GM19035 (cell line): Measurements from ENCODE around the gene CCDC107.

Experiments used
- ATAC-seq: cut with Tn5 transposase; IDR thresholded peaks from one replicate; pipeline ENCODE4 v1.9.1; 2021; ENCODE audit not compliant: unreplicated experiment

CCDC107 gene

GRCh38 chr9:35682051-35682450, 24.0 kb downstream of the CCDC107 start:
- ATAC-seq: no peak

DNA sequence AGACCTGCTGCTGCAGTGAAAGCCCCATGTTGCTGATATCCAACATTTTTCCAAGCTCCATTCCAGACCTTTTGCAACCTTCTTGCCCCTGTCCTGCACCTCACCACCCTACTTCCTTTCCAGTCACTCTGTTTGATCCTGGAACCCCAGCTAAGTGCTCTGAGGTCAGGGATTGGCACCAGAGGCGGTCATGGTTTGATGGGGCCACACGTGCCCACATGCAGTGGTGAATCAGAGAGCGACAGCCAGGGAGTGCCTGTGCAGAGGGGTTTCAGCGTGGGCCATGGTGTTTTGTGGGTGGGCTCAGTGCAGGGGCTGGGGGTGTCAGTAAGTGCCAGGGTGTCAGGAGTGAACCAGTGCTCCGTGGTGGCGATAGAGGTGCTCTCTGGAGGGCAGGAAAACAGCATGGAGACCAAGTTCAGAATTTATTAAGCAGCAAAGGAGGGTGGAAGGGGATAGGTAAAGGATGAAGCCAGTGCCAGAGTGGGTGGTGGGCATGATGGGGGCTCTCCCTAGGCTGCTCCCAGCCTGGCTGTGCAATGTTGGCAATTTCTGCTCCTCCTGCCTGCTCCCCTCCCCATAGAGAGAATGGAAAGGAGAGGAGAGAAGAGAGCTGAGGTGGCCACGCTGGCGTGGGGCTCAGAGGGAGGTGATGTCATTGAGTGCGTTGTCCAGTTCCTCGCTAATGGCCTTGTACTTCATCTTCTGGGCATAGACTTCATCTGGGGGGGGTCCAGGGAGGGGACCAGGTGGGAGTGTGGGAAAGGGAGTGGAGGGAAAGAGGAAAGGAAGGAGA, 24.6 kb downstream of the CCDC107 start:
- no peak for ATAC-seq

- ATAC-seq: no peak
Measured at GRCh38 chr9:35683323-35683722, 25.2 kb downstream of the CCDC107 start.

DNA sequence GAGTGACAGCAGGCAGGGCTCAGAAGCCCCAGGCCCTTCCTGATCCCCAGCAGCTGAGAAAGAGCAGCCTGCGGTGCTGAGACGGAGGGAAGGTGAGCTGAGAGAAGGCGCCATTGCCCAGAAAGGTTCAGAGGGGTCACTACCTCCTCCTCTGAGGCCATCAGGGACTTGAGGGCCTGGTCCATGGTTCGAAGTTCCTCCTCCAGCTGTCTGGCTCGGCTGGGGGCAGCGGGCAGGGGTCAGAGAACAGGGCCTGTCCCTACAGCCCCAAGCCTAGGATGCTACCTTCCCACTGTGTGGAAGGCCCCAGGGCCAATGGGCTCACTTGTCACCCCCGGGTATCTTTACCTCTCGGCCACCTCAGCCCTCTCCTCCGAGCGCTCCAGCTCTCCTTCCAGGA, 26.8 kb downstream of the CCDC107 start:
- no peak for ATAC-seq

DNA sequence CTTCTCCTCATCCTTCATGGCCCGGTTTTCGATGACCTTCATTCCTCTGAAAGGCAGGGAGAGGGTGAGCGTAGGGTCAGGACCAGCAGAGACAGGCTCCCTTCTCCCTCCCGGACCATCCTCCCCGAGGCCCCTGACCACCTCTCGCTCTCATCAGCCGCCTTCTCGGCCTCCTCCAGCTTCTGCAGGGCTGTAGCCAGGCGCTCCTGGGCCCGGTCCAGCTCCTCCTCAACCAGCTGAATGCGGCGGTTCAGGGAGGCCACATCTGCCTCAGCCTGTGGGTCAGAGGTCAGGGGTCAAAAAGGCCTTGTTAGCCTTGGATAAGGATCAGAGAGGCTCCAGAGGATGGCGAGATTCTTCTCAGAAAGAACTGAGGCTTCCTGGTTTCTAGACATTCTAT, 27.4 kb downstream of the CCDC107 start:
- ATAC-seq: no peak

- no peak for ATAC-seq
Measured at GRCh38 chr9:35686222-35687203, 28.4 kb downstream of the CCDC107 start.

GRCh38 chr9:35687306-35687705, 29.2 kb downstream of the CCDC107 start:
- no peak for ATAC-seq

- ATAC-seq: no peak
Measured at GRCh38 chr9:35687972-35688557, 30.0 kb downstream of the CCDC107 start.

DNA sequence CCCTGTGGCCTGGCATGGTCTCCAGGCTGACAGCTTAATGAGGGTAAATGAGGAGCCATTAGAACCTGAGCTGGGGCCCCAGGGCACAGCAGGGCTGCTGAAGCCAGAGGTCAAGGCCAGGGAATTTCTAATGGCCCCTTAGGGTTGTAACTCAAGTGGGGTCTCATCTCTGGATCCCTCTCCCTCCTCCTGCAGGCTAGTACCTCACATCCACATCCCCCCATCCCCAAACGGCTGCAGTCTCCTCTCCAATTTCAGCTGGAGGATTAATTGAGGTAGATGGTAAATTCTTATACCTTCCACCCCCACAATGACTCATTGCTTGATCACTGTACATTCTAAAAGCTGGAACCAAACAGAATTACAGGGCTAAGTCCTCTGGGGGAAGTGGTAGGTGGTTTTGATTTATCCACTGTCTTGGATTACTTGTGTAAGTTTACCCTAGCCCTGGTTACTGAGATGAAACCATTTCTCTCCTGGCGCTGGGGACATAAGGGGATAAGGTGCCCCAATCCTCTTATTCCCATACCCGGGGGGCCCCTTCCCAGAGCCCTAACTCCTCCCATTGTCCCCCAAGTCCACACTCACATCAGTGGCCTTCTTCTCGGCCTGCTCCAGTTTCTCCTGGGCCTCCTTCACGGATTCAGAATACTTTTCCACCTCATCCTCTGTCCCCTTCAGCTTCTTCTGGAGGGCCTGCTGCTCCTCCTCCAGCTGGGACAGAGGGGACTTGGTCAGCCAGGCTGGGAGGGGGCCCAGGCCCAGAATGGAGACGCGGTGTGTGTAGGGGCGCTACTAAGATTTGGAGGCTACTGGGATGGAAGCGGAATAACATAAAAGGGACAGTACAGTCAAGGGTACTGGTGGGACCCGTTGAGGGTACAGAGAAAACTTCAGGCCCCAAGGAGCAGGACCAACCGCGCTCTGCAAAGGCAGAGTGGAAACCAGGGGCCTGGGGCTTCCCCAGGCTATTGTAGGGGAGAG, 30.8 kb downstream of the CCDC107 start:
- no peak for ATAC-seq

DNA sequence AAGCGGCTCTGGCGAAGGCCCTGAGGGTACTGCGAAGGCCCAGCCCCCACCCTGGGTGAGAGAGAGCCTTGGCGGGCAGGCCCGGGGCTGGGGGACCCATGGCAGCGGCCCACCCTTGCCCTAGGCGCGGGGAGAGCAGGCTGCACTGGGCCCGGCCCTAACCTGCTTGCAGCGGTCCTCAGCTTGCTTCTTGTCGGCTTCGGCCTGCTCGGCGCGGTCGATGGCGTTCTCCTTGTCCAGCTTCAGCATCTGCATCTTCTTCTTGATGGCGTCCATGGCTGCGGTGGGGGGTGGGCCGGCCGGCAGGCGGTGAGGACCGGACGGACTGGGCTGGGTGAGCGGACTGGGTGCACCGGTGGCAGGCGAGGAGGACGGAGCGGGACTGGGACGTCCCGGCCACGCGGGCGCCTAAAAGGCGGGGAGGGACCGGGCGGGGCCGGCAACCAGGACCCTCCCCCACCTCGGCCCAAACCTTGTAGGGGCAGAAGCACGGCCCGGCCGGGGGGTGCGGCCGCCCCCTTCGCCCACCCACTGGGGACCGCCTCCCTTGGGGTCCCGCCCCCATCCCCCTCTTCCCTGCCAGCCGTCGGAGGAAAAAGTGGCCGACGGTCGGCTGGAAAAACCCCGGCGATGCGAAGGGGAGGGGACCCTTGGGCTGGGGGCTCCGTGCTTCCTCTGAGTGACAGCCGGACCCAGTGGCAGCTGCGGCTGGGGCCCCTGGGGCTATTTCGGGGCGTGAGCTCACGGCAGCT, 31.6 kb downstream of the CCDC107 start, which contains the start of gene TPM2:
Gene TPM2 (minus strand): TSS at position 384 of the 752 bp plus-strand sequence. CDS start 108 bp downstream, at position 276.
- ATAC-seq: no peak

- no peak for ATAC-seq
Measured at GRCh38 chr9:35690294-35690613, 32.2 kb downstream of the CCDC107 start.

DNA sequence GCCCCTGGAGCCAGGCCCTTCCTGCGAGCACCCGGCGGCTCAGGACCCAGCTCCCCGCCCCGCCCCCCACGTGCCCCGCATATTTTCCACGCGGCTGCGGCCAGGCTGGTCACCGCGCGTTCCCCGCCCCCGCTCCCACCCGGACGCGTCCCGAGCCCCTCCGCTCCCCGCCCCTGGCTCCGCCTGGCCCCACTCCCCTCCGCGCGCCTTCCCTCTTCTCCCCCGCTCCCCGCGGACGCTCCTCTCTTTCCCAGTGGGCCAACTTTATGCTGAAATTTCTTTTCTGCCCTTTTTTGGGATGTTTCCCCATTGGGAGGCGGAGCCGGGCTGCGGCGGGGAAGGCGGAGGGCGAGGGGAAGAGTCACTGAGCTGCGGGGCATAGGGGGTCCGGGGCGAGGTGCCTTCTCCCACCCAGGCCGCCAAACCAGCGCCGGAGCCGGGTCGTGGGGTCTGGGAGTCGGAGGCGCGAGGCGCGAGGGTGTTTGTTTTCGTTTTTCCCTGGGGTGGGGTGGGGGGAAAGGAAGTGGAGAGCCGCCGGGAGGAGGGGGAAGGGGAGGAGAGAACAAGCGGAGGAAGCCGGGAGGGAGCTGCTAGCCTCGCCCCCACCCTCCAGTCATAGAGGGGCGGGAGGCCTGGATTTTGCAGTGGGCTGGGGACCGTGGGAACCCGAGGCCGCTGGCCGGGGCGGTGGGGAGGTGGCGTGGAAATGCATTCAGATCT, 32.7 kb downstream of the CCDC107 start:
- no peak for ATAC-seq

DNA sequence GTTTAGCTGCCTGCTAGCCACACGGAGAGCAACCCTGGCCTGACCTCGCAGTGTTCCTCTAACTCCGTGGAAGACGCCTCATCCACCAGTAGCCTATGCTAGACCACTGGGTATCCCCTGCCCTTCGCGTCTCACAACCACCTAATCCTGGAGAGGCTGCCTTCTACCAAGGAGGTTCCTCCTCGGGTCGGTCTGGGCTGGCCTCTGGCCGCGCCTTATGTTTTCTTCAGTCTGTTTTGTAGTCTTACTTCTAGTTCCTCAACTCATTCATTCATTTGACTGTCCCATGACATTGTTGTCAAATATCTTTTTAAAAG, 33.2 kb downstream of the CCDC107 start:
- ATAC-seq: no peak

DNA sequence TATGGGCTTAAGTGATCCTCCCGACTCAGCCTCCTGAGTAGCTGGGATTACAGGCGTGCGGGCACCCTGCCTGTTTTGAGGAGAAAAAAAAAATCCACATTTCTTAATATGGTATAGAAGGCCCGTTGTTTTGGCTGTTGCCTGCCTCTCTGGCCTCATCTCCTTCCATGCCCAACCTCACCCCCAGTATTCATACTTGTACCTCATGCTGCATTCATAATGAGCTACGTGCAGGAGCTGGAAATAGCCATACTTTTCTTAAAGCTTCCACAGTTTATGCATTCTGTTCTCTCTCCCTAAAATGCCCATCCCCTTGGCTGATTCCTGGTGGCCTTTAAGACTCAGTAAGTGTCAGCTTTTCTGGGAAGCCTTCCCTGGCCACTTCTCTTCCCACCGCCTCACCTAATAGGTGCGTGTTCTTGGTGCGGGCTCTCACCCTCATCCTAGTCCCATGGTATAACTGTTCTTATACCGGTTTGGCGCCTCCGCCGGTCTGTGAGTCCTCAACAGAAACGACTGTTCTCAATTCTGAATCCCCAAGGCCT, 33.7 kb downstream of the CCDC107 start:
- no peak for ATAC-seq

DNA sequence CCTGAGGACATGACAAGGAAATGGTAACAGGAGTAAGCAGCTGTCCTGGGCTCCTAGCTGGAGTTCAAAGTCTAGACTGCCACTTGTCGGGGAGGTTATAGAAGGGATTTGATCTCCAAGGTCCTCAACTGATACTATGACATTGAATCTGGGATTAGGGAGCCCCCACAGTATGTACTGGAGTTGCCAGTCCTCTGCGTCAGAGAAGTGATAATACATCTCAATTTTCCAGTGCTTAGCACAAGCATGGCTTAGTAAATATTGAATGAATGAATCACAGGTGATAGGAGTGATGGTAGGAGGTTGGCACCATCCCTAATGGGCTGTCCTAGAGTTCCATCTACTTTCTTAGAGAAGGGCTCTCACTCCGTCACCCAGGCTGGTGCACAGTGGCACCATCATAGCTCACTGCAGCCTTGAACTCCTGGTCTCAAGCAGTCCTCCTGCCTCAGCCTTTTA, 37.9 kb downstream of the CCDC107 start:
- ATAC-seq: no peak

- ATAC-seq: peak; percentile 75
Measured at GRCh38 chr9:35696520-35697215, 38.6 kb downstream of the CCDC107 start.

DNA sequence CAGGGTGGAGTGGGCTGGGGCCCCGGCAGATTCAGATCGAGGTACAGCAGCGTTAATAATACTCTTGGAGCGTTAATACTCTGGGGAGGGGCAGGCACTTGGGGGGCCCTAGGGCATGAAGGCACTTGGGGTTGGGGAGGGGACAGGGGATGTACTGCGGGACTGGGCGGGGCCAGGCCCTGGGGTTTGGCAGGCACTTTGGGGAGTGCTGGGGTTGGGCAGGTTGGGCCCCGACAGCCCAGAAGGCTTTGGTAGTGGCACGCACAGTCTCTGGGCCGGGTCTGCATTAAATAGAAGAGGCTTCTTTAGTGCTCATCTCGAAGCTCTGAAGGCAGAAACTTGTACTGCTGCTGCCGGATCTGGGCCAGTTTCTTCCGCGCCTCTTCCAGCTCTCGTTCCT, 39.4 kb downstream of the CCDC107 start:
- ATAC-seq: no peak

DNA sequence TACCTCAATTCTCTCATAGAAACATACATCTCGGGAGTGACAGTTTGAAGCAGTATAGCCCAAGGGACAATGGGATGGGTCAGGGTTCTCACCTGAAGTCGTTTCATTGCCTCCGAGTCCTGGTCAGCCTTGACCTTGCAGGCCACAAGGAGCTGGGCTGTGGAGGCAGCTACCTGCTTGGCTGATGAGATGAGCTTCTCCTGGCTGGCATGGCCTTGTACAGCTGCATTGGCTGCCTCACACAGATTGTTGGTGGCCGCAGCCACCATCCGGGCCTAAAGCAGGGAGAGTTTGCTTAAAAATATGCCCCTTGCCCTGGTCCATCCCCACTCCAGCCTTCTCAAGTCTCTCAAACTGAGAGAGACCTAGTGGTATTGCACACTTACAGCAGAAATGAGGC, 40.1 kb downstream of the CCDC107 start:
- ATAC-seq: no peak
